Right ventricle myocardium inferior (tissue), 1 donor: ENCODE results near the gene AIP. TPM values are rescaled to one million over a fixed set of nuclear protein-coding genes. Genes with fewer than 3 reads are reported as not detected.

Experiments
- ATAC-seq: fragments of 200-7000 bp; cut with Tn5 transposase; one replicate; pipeline ENCODE4 v1.9.1; 2020; ENCODE audit warnings: mild to moderate bottlenecking, moderate library complexity
- DNase-seq: peaks from one replicate; pipeline ENCODE4 v3.0.0; 2021; ENCODE audit errors: missing footprints
- intact Hi-C: fragments of 100-400 bp; cut with DNase I; formaldehyde crosslinking; loops from one replicate; pipeline ENCODE4 v1.11.0; 2022
- microRNA-seq: library from miRNA; unstranded; fragments of <30 nt; microRNA quantifications from one replicate; pipeline ENCODE4 v1.2.0, GENCODE V29; 2020
- total RNA-seq: library from RNA; stranded (reverse); fragmentation: NEBNext Ultra II Directional; extraction: Animal tissue kit (Norgen Biotek cat#: 25700); gene quantifications from one replicate; pipeline ENCODE4 v1.2.1, GENCODE V29; 2021
- donor health status: DM: no; HTN: yes; CAD: no; lungs with severe emphysema.

Gene AIP
- total RNA-seq, 1 donor from 2014 or later = 57.4 TPM

DNA sequence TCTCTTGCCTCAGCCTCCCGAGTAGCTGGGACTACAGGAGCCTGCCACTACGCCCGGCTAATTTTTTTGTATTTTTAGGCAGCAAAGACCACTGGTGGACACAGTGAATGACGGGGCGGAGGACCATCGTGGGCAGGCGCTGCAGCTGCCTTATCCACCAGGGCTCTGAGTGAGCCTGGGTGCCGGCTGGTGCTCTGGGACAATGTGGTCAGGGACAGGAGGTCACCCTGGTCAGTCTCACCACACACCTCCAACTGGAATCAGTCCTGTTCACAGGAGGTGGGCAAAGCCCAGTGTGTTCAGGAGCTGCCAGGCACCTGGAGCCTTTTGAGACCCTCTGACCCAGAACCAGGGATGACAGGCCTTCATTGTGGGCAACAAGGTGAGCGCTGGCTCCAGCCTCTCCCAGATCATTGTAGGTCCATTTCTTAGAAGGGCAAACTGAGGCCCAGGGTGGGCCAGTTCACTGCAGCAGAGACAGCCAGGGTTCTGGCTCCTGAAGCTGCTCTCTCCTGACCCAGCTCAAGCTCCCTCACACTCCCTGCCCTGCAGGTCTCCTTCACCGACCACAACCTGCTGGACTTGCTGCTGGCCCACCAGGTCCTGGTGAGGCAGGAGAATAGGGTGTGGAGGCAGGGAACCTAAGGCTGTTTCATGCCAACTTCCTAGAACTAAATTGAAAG, 56.1 kb downstream of the AIP start:
- DNase-seq (no peak), ATAC-seq (no peak)
- intact Hi-C loops = no loop called here

DNA sequence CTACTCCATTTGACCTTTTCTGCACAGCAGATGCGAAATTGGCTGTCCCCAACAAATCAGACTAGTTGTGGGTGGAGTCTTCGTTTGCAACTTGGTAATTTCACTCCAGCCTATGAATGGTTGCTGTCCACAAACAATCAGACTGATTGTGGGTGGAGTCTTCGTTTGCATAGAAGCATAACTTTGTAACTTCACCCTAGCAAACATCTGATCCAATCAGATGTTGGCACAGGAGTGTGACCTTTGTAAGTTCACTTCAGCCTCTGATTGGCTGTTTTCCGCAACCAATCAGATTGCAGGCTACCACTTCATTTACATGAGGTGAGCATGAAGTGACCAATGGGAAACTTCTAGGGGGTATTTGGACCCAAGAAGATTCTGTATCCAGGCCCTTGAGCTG, 56.7 kb downstream of the AIP start:
- intact Hi-C loops = no loop called here
- DNase-seq (no peak), ATAC-seq (no peak)

Small RNA genes within 50 kb of the gene (microRNA-seq; reads per million reads assigned to microRNA genes)
- gene MIR6752 = not detected

Other genes with a start within 250 kb of the AIP start
- 54.1 TPM for gene GRK2, start 216.6 kb upstream of the AIP start, total RNA-seq
- gene ANKRD13D, start 193.7 kb upstream of the AIP start, total RNA-seq = 15.2 TPM
- 15.8 TPM for gene SSH3, start 179.5 kb upstream of the AIP start, total RNA-seq
- gene POLD4, start 129.5 kb upstream of the AIP start, total RNA-seq = 49.7 TPM
- gene CLCF1, start 109.4 kb upstream of the AIP start, total RNA-seq = 0.51 TPM
- 6.9 TPM for gene RAD9A, start 91.0 kb upstream of the AIP start, total RNA-seq
- gene PPP1CA, start 81.2 kb upstream of the AIP start, total RNA-seq = 112 TPM
- 1.3 TPM for gene TBC1D10C, start 78.9 kb upstream of the AIP start, total RNA-seq
- gene CARNS1, start 67.3 kb upstream of the AIP start, total RNA-seq = 14.1 TPM
- 27.8 TPM for gene RPS6KB2, start 54.5 kb upstream of the AIP start, total RNA-seq
- gene PTPRCAP, start 45.3 kb upstream of the AIP start, total RNA-seq = 1.7 TPM
- gene CORO1B, start 39.5 kb upstream of the AIP start, total RNA-seq = 26.6 TPM
- not detected for gene GPR152, start 30.3 kb upstream of the AIP start, total RNA-seq
- 1.1 TPM for gene CABP4, start 27.7 kb upstream of the AIP start, total RNA-seq
- gene TMEM134, start 13.8 kb upstream of the AIP start, total RNA-seq = 85.3 TPM
- 42.6 TPM for gene PITPNM1, start 22.3 kb downstream of the AIP start, total RNA-seq
- 67.3 TPM for gene CDK2AP2, start 25.1 kb downstream of the AIP start, total RNA-seq
- not detected for gene CABP2, start 40.4 kb downstream of the AIP start, total RNA-seq
- gene GSTP1, start 100.8 kb downstream of the AIP start, total RNA-seq = 393 TPM
- gene NDUFV1, start 123.9 kb downstream of the AIP start, total RNA-seq = 724 TPM
- gene NUDT8, start 146.9 kb downstream of the AIP start, total RNA-seq = 104 TPM
- 0.41 TPM for gene TBX10, start 156.7 kb downstream of the AIP start, total RNA-seq
- not detected for gene ACY3, start 167.7 kb downstream of the AIP start, total RNA-seq
- not detected for gene ALDH3B2, start 191.6 kb downstream of the AIP start, total RNA-seq